OCI-LY1 (cell line): Measurements from ENCODE around the gene POLR1A.
A peak's percentile ranks its signal among the peaks of the same experiment; 100 is the strongest.

Experiments used
- H2AFZ ChIP-seq: fragments of 200-600 bp; sonication (generic), shearing (Covaris generic); 2 replicates; pipeline ENCODE4 v1.6.0; 2014; ENCODE audit warnings: antibody characterized with exemption, mild to moderate bottlenecking, low read length
- H3F3A ChIP-seq: fragments of 200-600 bp; sonication (generic), shearing (Covaris generic); 2 replicates; pipeline ENCODE4 v1.6.0; 2014; ENCODE audit warnings: mild to moderate bottlenecking, antibody characterized with exemption, low read length, moderate library complexity; ENCODE audit not compliant: insufficient read depth
- H3K27ac ChIP-seq: fragments of 200-600 bp; sonication (generic); 2 replicates; pipeline ENCODE4 v1.5.1; 2014; ENCODE audit warnings: low read length, mixed run types, mild to moderate bottlenecking, low read depth; ENCODE audit not compliant: poor library complexity, severe bottlenecking
- H3K27me3 ChIP-seq: fragments of 200-600 bp; sonication (generic); 2 replicates; pipeline ENCODE4 v1.6.0; 2014; ENCODE audit warnings: antibody characterized with exemption, mild to moderate bottlenecking, low read length, moderate library complexity; ENCODE audit not compliant: insufficient read depth
- H3K36me3 ChIP-seq: fragments of 200-600 bp; sonication (generic); 2 replicates; pipeline ENCODE4 v1.6.1; 2014; ENCODE audit warnings: mild to moderate bottlenecking, antibody characterized with exemption, low read length, moderate library complexity, mixed read lengths; ENCODE audit not compliant: insufficient read depth
- H3K4me1 ChIP-seq: fragments of 200-600 bp; sonication (generic); 2 replicates; pipeline ENCODE4 v1.5.1; 2014; ENCODE audit warnings: mild to moderate bottlenecking, low read length, moderate library complexity; ENCODE audit not compliant: insufficient read depth, severe bottlenecking
- H3K4me2 ChIP-seq: fragments of 200-600 bp; sonication (generic), shearing (Covaris generic); 2 replicates; pipeline ENCODE4 v1.6.1; 2014; ENCODE audit warnings: low read length
- H3K4me3 ChIP-seq: fragments of 200-600 bp; sonication (generic); 2 replicates; pipeline ENCODE4 v1.5.1; 2014; ENCODE audit warnings: low read length, low read depth, mild to moderate bottlenecking, mixed read lengths; ENCODE audit not compliant: poor library complexity, severe bottlenecking
- H3K79me2 ChIP-seq: fragments of 200-600 bp; shearing (Covaris generic); 2 replicates; pipeline ENCODE4 v1.6.1; 2016; ENCODE audit warnings: mixed run types, low read length, mixed read lengths; ENCODE audit not compliant: insufficient read depth
- H3K9ac ChIP-seq: fragments of 200-600 bp; sonication (generic), shearing (Covaris generic); 2 replicates; pipeline ENCODE4 v1.6.1; 2014; ENCODE audit warnings: mild to moderate bottlenecking, low read length, mixed read lengths
- H3K9me2 ChIP-seq: fragments of 200-600 bp; sonication (generic), shearing (Covaris generic); 2 replicates; pipeline ENCODE4 v1.6.1; 2014; ENCODE audit warnings: low read depth, mild to moderate bottlenecking, low read length, mixed read lengths
- H3K9me3 ChIP-seq: fragments of 200-600 bp; shearing (Covaris generic); 2 replicates; pipeline ENCODE4 v1.6.1; 2014; ENCODE audit warnings: low read length, mixed read lengths
- H4K20me1 ChIP-seq: fragments of 200-600 bp; sonication (generic), shearing (Covaris generic); 2 replicates; pipeline ENCODE4 v1.6.0; 2016; ENCODE audit warnings: mild to moderate bottlenecking, low read length; ENCODE audit not compliant: insufficient read depth
- EZH2 ChIP-seq: fragments of 200-600 bp; sonication (generic), shearing (Covaris generic); IDR thresholded peaks from 2 replicates; pipeline ENCODE4 v1.8.0; 2017; ENCODE audit warnings: borderline replicate concordance, mixed run types, mild to moderate bottlenecking, antibody characterized with exemption, low read length, moderate library complexity, mixed read lengths
- TF ChIP-seq, protein P1 (sequence below): fragments of 200-600 bp; sonication (generic), shearing (Covaris generic); IDR thresholded peaks from 2 replicates; pipeline ENCODE4 v1.5.1; 2017; ENCODE audit warnings: mild to moderate bottlenecking, antibody characterized with exemption, low read length, moderate library complexity, mixed read lengths

Gene POLR1A

DNA sequence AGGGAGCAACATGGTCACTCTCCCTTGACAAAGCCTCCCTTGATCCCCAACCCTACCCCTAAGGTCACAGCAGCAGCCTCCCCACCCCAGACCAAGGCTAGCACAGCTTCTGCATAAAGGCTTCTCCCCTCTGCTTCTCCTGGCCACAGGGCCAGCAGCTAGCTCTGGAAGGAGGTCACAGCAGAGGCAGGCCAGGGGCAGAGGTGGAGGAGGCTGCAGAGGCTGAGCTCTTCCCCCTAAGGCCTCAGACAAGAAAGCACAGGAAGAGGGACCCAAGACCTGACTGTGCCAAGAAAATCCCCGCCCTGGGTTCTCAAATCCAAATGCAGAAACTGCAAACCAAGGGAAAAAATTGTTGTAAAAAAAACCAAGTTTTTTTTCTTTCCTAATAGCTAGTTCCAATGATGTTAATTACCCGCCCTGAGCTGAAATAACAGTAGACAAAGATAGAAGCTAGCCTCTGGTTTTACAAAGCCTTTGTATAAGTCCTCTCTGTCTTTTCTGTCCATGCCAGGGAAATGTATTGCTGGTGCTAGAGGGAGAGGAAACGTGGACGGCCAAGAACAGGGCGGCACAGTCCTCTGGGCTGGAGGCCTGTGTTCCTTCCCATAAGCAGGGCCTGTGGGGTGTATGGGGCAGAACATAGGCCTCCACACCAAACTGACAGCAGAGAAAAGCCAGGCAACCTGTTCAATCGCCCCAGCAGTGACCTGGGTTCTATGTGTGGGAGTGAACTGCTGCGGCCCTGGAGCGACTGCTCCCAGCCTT is 79.5 kb downstream of the POLR1A start:
- Histone ChIP-seq H3K9ac (no peak overlapping the region), H3K36me3 (peaks cover 73% of the 10 kb centered on the region), H3F3A (no peaks in the 10 kb centered on the region), H3K27ac (peak overlapping the region; percentile 25), H3K9me2 (no peaks in the 10 kb centered on the region), H3K4me2 (no peak overlapping the region), H4K20me1 (no peaks in the 10 kb centered on the region), H3K79me2 (no peaks in the 10 kb centered on the region), H3K4me3 (no peak overlapping the region), H3K9me3 (no peaks in the 10 kb centered on the region), H2AFZ (no peak overlapping the region), H3K4me1 (peaks cover 11% of the 10 kb centered on the region), H3K27me3 (no peaks in the 10 kb centered on the region)
- TF ChIP-seq, protein P1, sequence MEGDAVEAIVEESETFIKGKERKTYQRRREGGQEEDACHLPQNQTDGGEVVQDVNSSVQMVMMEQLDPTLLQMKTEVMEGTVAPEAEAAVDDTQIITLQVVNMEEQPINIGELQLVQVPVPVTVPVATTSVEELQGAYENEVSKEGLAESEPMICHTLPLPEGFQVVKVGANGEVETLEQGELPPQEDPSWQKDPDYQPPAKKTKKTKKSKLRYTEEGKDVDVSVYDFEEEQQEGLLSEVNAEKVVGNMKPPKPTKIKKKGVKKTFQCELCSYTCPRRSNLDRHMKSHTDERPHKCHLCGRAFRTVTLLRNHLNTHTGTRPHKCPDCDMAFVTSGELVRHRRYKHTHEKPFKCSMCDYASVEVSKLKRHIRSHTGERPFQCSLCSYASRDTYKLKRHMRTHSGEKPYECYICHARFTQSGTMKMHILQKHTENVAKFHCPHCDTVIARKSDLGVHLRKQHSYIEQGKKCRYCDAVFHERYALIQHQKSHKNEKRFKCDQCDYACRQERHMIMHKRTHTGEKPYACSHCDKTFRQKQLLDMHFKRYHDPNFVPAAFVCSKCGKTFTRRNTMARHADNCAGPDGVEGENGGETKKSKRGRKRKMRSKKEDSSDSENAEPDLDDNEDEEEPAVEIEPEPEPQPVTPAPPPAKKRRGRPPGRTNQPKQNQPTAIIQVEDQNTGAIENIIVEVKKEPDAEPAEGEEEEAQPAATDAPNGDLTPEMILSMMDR, result no peak
- TF ChIP-seq EZH2, result no peak

DNA sequence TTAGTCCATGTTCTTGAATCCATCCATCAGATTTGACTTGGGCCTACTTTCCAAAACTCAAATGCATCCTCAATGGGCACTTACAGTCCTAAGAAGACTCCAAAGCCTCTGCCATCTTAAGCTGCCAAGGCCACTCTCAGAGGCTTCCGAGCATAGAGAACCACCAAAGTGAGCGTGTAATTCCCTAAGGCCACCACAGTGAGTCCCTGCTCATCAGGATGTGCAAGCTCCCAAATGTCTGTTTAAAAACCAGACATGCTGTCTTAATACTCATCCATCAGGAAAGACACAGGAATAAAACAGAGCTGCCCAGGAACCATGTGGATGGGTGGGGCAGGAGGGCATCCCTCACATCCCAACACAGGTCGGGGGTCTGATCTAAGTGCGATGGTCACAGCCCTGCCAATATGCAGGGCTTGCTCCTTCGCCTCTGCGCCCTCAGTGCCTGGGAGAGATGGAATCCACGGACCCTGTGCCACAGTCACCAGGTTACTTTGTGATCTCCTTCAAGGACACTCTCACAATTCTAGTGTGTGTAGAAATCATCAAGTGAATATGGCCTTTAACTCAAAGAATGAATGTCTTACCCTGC is 80.4 kb downstream of the POLR1A start:
- H3K4me1 ChIP-seq, result peaks cover 11% of the 10 kb centered on the region
- no peak overlapping the region for H3K4me2 ChIP-seq
- no peak for TF ChIP-seq EZH2
- TF ChIP-seq, protein P1, result no peak
- H3K79me2 ChIP-seq, result no peaks in the 10 kb centered on the region
- no peak overlapping the region for H3K4me3 ChIP-seq
- no peaks in the 10 kb centered on the region for H3F3A ChIP-seq
- H3K36me3 ChIP-seq, result peaks cover 65% of the 10 kb centered on the region
- H3K9ac ChIP-seq, result no peak overlapping the region
- H3K9me2 ChIP-seq, result no peaks in the 10 kb centered on the region
- no peaks in the 10 kb centered on the region for H3K27me3 ChIP-seq
- H2AFZ ChIP-seq, result no peak overlapping the region
- no peaks in the 10 kb centered on the region for H4K20me1 ChIP-seq
- H3K9me3 ChIP-seq, result no peaks in the 10 kb centered on the region
- no peak overlapping the region for H3K27ac ChIP-seq

DNA sequence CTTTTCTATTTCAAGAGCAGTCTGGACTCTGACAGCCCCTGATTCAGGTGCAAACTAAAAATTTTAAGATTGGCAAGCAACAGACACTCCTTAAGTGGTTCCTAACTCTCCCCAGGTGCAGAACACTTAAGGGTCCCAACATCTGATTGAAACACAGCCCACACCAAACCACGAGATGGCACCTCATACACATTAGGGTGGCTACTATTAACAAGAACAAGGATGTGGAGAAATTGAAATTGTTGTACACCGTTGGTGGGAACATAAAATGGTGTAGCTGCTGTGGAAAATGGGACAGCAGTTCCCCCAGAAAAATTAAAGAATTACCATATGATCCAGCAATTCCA is 82.3 kb downstream of the POLR1A start:
- H3K9me2 ChIP-seq, result no peaks in the 10 kb centered on the region
- H3K9me3 ChIP-seq, result no peaks in the 10 kb centered on the region
- no peak overlapping the region for H3K9ac ChIP-seq
- no peak overlapping the region for H3K4me2 ChIP-seq
- no peak overlapping the region for H2AFZ ChIP-seq
- TF ChIP-seq, protein P1, result peak; percentile 47
- no peak for TF ChIP-seq EZH2
- H3K4me1 ChIP-seq, result peaks cover 11% of the 10 kb centered on the region
- H3K27me3 ChIP-seq, result no peaks in the 10 kb centered on the region
- H3K79me2 ChIP-seq, result no peaks in the 10 kb centered on the region
- H3K36me3 ChIP-seq, result peaks cover 45% of the 10 kb centered on the region
- no peak overlapping the region for H3K4me3 ChIP-seq
- H4K20me1 ChIP-seq, result no peaks in the 10 kb centered on the region
- peak overlapping the region; percentile 69 for H3K27ac ChIP-seq
- H3F3A ChIP-seq, result no peaks in the 10 kb centered on the region
